Measurements from ENCODE around the gene GSTO1.

DNA sequence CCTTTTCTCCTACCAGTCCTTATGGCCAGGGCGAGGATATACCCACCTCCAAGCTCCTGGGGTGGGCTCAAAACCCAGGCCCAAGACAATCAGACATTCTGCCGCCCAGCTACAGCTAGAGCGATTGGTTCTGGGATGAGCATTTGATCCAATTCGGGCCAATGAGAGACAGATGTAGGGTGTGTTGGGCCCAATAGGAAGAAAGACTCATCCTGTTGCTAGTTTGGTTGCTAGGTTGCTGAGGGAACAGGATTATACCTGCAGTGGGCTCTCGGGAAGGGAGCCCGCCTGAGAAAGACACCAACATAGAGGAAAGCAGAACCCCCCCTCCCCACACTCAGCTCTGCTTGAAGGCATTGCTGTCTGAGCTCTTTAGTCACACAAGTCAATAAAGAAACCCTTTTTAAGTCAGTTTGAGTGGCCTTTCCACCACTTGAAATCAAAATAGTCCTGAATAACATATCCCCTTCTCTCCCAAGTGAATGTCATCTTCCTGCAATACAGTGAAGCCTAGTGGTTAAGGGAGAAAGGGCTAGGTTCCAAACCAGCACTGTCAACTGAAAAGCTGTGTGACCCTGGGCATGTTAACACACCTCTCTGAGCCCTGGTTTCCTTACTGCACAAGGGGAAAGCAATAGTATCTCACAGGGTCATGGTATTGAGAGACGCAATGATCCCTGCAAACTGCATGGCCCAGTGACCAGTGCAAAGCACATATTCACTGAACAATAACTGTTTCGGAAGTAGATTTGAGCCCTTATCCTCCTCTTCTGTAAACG lies 61.8 kb downstream of the GSTO1 start:
- TF ChIP-seq POLR2AphosphoS5 (IDR thresholded peaks at IDR 0.05; ENCODE audit: low read depth, low read length) (no peak), POLR2A (IDR thresholded peaks at IDR 0.05; ENCODE audit: low read depth, low read length) (no peak), TAF1 (IDR thresholded peaks at IDR 0.05; ENCODE audit: borderline replicate concordance, low read depth, low read length) (no peak)
